ENCODE results near the gene ATRAID.

DNA sequence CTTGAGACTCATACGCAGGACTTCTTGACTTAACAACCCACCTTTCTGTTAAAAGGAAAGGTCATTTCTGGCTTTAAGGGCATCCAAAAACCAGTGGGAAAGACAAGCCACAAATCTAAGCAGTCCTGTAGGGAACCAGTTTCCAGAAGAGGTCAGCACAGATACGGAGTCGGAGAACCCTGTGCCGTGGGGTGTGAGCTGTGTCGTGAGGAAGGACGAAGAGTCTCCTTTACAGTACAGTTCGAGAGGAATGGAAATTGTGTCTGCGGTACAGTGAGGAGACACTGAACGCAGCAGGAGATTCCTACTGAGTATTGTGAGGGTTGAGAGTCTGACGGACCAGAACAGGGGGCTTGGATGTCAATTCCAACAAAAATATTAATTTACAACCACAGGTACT, 33.3 kb downstream of the ATRAID start:
- TF ChIP-seq, protein P1, sequence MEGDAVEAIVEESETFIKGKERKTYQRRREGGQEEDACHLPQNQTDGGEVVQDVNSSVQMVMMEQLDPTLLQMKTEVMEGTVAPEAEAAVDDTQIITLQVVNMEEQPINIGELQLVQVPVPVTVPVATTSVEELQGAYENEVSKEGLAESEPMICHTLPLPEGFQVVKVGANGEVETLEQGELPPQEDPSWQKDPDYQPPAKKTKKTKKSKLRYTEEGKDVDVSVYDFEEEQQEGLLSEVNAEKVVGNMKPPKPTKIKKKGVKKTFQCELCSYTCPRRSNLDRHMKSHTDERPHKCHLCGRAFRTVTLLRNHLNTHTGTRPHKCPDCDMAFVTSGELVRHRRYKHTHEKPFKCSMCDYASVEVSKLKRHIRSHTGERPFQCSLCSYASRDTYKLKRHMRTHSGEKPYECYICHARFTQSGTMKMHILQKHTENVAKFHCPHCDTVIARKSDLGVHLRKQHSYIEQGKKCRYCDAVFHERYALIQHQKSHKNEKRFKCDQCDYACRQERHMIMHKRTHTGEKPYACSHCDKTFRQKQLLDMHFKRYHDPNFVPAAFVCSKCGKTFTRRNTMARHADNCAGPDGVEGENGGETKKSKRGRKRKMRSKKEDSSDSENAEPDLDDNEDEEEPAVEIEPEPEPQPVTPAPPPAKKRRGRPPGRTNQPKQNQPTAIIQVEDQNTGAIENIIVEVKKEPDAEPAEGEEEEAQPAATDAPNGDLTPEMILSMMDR (IDR thresholded peaks at IDR 0.05; ENCODE audit: low read length), result no peak
- TF ChIP-seq EZH2 (IDR thresholded peaks at IDR 0.05; ENCODE audit: borderline replicate concordance, low read length), result no peak
